GM12872 (cell line): ENCODE results near the gene CELF3.

Experiments
- CTCF ChIP-seq: IDR thresholded peaks from 3 replicates; pipeline ENCODE4 v1.5.1; 2011; ENCODE audit warnings: low read depth, mild to moderate bottlenecking, low read length, moderate library complexity; ENCODE audit not compliant: insufficient read depth

The CELF3 gene

GRCh38 chr1:151728151-151729054 is 11.8 kb upstream of the CELF3 start:
- TF ChIP-seq CTCF: no peak

- no peak for TF ChIP-seq CTCF
These were observed 7.2 kb upstream of the CELF3 start for GRCh38 chr1:151723726-151724370.

GRCh38 chr1:151721788-151722510 is 5.3 kb upstream of the CELF3 start:
- TF ChIP-seq CTCF: no peak

GRCh38 chr1:151720974-151721787 is 4.6 kb upstream of the CELF3 start, which contains the start of gene RIIAD1:
RIIAD1 (plus strand) TSS chr1:151721522; CDS start chr1:151721537, 15 bp downstream.
- TF ChIP-seq CTCF: no peak

GRCh38 chr1:151720554-151720953 is 4.0 kb upstream of the CELF3 start:
- TF ChIP-seq CTCF: no peak

- TF ChIP-seq CTCF: no peak
These were observed 3.5 kb upstream of the CELF3 start for GRCh38 chr1:151720125-151720524.

GRCh38 chr1:151718666-151719065 is 2.1 kb upstream of the CELF3 start:
- TF ChIP-seq CTCF: no peak
